COLO668 (cell line): Measurements from ENCODE around the gene DEPDC4.

ENCODE experiments used
- DNase-seq: peaks from one replicate; lab custom pipeline; 2025; ENCODE audit not compliant: unreplicated experiment; lab: John Stamatoyannopoulos, UW

The DEPDC4 gene

GRCh38 chr12:100215209-100215608 lies 51.7 kb downstream of the DEPDC4 start:
- DNase-seq: no peak

GRCh38 chr12:100214518-100214917 lies 52.4 kb downstream of the DEPDC4 start:
- DNase-seq: no peak

GRCh38 chr12:100213016-100213891 lies 53.6 kb downstream of the DEPDC4 start:
- no peak for DNase-seq

GRCh38 chr12:100211698-100212097 lies 55.2 kb downstream of the DEPDC4 start:
- no peak for DNase-seq

GRCh38 chr12:100208834-100209233 lies 58.0 kb downstream of the DEPDC4 start:
- DNase-seq: no peak

GRCh38 chr12:100207311-100207710 lies 59.6 kb downstream of the DEPDC4 start:
- no peak for DNase-seq

GRCh38 chr12:100201604-100202423 lies 65.1 kb downstream of the DEPDC4 start:
- DNase-seq: no peak

GRCh38 chr12:100200463-100201181 lies 66.3 kb downstream of the DEPDC4 start, which contains the start of gene ACTR6:
Gene ACTR6 (plus strand): TSS chr12:100200815. CDS start chr12:100200852, 37 bp downstream.
- DNase-seq: peak; percentile 97

- DNase-seq: peak; percentile 90
Measured at GRCh38 chr12:100199347-100200149, 67.3 kb downstream of the DEPDC4 start.

GRCh38 chr12:100199023-100199346 lies 67.9 kb downstream of the DEPDC4 start:
- DNase-seq: no peak

GRCh38 chr12:100197486-100197885 lies 69.4 kb downstream of the DEPDC4 start:
- no peak for DNase-seq

- DNase-seq: no peak
Measured at GRCh38 chr12:100193085-100193484, 73.8 kb downstream of the DEPDC4 start.
